HG02763 (cell line): Measurements from ENCODE around the gene ESRRB.

Source experiments
- ATAC-seq: cut with Tn5 transposase; IDR thresholded peaks from one replicate; pipeline ENCODE4 v1.9.1; 2021; ENCODE audit warnings: mild to moderate bottlenecking, moderate library complexity; ENCODE audit not compliant: unreplicated experiment

Gene ESRRB

GRCh38 chr14:76396714-76397187, 20.8 kb downstream of the ESRRB start:
- ATAC-seq = no peak

DNA sequence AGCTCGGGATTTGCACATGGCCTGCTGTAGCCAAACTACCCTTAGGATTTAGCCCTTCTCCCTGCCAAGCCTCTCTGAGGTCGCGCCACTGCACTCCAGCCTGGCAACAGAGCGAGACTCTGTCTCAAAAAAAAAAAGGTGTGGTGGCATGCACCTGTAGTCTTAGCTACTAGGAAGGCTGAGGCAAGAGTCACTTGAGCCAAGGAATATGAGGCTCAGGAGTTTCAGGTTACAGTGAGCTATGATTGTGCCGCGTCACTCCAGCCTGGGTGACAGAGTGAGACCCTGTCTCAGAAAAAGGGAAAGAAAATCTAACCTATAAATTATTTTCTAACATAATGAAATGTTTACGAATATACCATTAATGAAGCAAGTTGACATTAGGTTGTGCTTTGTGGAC, 29.7 kb downstream of the ESRRB start:
- ATAC-seq = no peak

DNA sequence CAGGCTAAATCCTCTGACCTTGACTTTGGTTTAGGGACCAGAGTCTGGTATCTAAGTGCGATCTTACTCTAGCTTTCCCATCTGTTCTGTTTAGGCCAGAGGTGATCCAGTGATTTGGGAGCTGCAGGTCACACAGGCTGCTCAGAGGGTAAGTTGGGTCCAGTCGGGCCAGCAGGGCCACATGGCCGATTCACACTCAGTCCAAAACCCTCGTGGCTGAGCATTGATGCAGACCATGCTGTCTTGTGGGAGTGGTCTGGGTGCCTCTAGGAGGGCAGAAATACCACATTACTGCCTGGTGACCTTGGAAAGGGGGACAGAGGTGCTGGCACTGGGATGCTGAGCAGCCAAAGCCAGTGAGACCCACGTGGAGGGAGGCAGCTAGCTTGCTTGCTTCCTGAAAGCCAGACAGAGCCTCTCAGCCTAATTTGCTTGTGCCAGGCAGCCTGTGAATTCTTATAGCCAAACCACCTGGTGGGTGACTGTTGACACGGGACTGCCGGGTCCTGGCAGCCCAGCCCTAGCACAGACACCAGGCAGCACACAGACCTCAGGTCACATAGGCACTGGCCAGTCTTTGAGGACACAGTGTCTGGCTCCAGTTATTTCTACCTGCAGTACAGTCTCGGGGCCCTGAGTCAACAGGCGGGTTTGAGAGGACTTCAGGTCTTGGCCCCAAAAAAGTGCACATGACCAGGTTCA, 31.7 kb downstream of the ESRRB start:
- no peak for ATAC-seq

GRCh38 chr14:76408877-76409276, 32.9 kb downstream of the ESRRB start:
- ATAC-seq = no peak

- ATAC-seq = no peak
These were observed 36.6 kb downstream of the ESRRB start for GRCh38 chr14:76412501-76412900.

DNA sequence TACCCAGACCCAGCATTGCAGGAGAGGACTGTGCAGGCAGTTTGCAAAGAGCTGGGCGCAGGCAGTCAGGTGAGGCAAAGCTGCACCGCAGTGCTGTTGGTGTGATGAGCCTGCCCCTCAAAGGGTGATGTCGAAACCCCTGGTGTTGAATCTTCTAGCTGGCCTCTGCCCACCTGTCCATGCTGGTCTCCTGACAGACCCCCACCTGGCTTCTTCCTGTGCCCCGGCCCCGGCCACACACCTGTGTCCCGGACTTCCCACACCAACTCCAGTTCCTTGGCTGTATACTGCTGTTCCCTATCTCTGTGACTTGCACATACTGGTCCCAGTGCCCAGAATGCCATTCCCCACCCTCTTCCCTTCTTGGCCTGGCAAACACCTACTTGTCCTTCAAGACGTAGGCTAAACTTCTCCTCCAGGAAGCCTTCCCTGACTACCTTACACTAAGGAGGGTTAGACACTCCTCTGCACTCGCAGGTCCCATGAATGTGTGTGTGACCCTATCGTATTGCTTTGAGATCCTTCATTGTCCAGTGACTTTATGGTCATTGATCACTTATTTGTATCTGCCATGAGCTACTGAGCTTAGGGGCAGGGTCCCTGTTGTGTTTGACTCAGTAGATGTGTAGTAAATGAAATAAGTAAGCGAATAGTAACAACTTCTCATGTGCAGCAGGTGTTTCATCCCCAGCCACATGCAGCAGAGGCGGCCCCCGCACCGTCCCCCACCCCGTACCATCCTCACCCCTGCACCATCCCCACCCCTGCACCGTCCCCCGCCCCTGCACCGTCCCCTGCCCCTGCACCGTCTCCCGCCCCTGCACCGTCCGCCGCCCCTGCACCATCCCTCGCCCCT, 37.4 kb downstream of the ESRRB start:
- ATAC-seq = no peak

DNA sequence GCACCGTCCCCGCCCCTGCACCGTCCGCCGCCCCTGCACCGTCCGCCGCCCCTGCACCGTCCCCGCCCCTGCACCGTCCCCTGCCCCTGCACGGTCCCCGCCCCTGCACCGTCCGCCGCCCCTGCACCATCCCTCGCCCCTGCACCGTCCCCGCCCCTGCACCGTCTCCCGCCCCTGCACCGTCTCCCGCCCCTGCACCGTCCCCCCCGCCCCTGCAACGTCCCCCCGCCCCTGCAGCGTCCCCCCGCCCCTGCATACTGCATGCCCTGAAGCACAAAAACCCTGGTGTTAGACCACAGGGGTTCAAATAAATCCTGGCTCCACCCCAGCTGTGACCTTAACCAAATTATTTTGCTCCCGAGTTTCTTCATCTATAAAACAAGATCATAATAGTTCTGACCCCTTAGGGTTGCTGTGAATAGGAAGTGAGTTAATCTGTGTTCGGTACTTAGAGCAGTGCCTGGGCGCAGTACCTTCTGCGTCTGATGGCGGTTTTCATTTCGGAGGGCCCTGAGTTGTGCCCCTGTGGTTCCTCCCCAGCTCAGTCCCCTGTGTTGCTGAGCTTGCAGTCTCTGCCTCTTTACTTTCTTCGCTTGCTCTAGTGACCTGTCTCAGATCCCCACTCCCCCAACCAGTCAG, 38.1 kb downstream of the ESRRB start:
- ATAC-seq = no peak

DNA sequence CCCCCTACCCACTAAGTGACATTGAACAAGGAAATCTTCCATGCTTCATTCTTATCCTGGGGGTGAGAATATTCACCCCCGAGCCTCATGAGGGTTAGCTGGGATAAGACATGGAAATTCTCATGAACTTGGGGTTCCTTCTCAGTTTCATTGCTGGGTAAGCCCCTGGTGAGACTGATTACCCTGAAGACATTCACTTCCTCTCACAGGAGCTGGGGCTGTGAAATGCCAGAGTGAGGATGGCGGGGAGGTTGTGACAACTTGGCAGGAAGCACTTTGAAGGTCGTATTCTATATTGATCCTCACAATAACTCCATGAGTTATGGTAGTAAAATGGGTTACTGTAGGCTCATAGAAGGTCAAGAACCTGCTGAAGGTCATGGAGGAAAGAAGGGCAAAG, 43.5 kb downstream of the ESRRB start:
- no peak for ATAC-seq

GRCh38 chr14:76420827-76421226, 44.9 kb downstream of the ESRRB start:
- ATAC-seq = no peak

- ATAC-seq = no peak
These were observed 45.7 kb downstream of the ESRRB start for GRCh38 chr14:76421662-76422061.

GRCh38 chr14:76422662-76423061, 46.7 kb downstream of the ESRRB start:
- no peak for ATAC-seq

- no peak for ATAC-seq
These were observed 47.6 kb downstream of the ESRRB start for GRCh38 chr14:76423534-76423933.

DNA sequence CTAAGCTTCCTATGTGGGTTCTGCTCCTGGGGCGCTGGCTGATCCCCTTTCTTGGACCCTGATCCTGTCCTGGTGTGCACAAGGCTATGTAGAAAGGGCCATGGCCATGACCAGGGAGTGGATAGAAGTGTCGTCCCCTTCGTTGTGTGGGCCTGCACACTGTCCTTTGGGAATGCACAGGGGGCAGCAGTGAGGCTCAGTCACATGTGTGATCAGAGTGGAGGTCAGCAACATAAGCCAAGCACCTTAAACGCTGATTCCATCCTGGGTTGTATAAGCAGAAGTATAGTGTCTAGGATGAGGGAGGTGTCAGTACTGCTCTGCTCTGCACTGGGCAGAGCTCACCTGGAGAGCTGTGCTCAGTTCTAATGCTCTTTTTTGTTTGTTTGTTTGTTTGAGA, 48.4 kb downstream of the ESRRB start:
- no peak for ATAC-seq

GRCh38 chr14:76426161-76426696, 50.3 kb downstream of the ESRRB start:
- no peak for ATAC-seq

- ATAC-seq = no peak
These were observed 52.7 kb downstream of the ESRRB start for GRCh38 chr14:76428611-76429010.

GRCh38 chr14:76430017-76430416, 54.1 kb downstream of the ESRRB start:
- no peak for ATAC-seq

DNA sequence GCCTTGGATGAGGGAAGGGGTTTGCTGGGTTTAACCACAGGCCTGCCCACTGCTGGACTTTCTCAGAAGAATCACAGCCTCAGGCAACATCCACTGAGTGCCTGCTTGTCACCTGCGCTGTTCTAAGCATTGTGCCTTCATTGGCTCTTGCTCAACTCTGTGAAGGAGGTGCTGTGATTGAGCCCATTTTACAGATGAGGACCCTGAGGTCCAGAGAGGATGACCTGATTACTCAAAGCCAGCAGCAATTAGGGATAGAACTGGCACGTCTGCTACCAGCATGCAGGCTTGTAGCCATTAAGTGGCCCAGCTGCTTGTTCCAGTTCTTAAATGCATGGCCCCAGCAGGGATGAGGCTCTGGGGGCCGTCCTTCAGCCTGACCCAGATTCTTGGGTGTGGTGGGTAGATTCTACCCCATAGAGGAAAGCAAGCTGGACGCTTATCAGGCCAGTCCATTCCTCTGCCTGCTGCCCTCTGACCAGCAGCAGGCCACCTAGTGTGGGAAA, 54.6 kb downstream of the ESRRB start:
- ATAC-seq = no peak

DNA sequence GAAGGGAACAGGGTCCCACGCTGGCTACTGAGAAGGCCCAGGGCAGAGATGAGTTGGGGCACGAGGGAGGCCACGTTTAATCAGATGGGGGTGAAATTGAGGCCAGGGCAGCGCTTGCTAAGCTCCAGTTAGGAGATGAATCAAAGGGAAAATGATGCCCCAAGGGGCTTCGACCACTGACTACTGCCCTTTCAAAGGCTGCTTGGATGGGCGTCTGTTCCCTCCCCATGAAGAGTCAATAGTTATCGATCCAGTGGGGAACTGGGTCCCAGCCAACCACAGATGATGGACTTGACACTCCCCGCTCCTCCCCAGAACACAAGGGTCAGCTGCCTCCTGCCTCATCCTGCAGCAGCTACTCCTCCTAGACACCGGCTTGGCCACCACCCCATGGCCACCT, 55.6 kb downstream of the ESRRB start:
- no peak for ATAC-seq

- ATAC-seq = no peak
These were observed 57.2 kb downstream of the ESRRB start for GRCh38 chr14:76432827-76433752.

DNA sequence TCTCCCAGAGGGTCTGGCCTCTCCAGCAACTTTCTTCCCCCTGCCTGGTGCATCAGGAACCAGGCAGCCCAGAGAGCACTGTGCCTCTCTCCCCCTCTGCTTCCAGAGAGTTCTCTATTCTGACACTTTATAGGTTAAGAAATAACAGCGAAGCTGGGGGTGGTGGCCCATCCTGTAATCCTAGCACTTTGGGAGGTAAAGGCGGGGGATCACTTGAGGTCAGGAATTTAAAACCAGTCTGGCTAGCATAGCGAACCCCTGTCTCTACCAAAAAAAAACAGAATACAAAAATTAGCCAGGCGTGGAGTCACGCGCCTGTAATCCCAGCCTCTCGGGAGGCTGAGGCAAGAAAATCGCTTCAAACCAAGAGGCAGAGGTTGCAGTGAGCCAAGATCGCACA, 58.3 kb downstream of the ESRRB start:
- ATAC-seq = no peak
